ENCODE results near the gene IL1RAP. TPM values are rescaled to one million over a fixed set of nuclear protein-coding genes. Genes with fewer than 3 reads are reported as not detected.
A peak's percentile ranks its signal among the peaks of the same experiment; 100 is the strongest.

Gene IL1RAP
- total RNA-seq, 1 donor = 14.8 TPM

GRCh38 chr3:190499122-190499521, 14.8 kb upstream of the IL1RAP start:
- Histone ChIP-seq H4K20me1 (ENCODE audit: insufficient read depth, low read length) (no peaks in the 10 kb centered on the region), H3K9me3 (ENCODE audit: low read depth, low read length) (no peaks in the 10 kb centered on the region), H3K36me3 (ENCODE audit: insufficient read depth, low read length) (no peaks in the 10 kb centered on the region), H3K27ac (ENCODE audit: low read depth, low read length) (no peak overlapping the region), H3K4me3 (ENCODE audit: insufficient read depth, low read length) (no peak overlapping the region), H2AFZ (ENCODE audit: low read length) (peak overlapping the region; percentile 84), H3K4me1 (ENCODE audit: insufficient read depth, low read length) (peaks cover 20% of the 10 kb centered on the region), H3K4me2 (ENCODE audit: insufficient read depth, low read length) (no peak overlapping the region), H3K79me2 (ENCODE audit: insufficient read depth, low read length) (no peaks in the 10 kb centered on the region), H3K27me3 (ENCODE audit: insufficient read depth, low read length) (no peaks in the 10 kb centered on the region)
- no peak for TF ChIP-seq CTCF (IDR thresholded peaks at IDR 0.05; ENCODE audit: extremely low read depth, low read depth, low read length)
- DNase-seq (ENCODE audit: insufficient read length, low spot score, missing footprints) = no peak

GRCh38 chr3:190502946-190503345, 10.9 kb upstream of the IL1RAP start:
- H3K4me2 ChIP-seq (ENCODE audit: insufficient read depth, low read length) = no peak overlapping the region
- no peak for DNase-seq (ENCODE audit: insufficient read length, low spot score, missing footprints)
- no peaks in the 10 kb centered on the region for H3K27me3 ChIP-seq (ENCODE audit: insufficient read depth, low read length)
- no peaks in the 10 kb centered on the region for H3K36me3 ChIP-seq (ENCODE audit: insufficient read depth, low read length)
- no peak overlapping the region for H2AFZ ChIP-seq (ENCODE audit: low read length)
- no peaks in the 10 kb centered on the region for H3K9me3 ChIP-seq (ENCODE audit: low read depth, low read length)
- H3K4me3 ChIP-seq (ENCODE audit: insufficient read depth, low read length) = no peak overlapping the region
- H3K79me2 ChIP-seq (ENCODE audit: insufficient read depth, low read length) = no peaks in the 10 kb centered on the region
- no peaks in the 10 kb centered on the region for H4K20me1 ChIP-seq (ENCODE audit: insufficient read depth, low read length)
- no peaks in the 10 kb centered on the region for H3K4me1 ChIP-seq (ENCODE audit: insufficient read depth, low read length)
- H3K27ac ChIP-seq (ENCODE audit: low read depth, low read length) = no peak overlapping the region
- no peak for TF ChIP-seq CTCF (IDR thresholded peaks at IDR 0.05; ENCODE audit: extremely low read depth, low read depth, low read length)

- H3K4me2 ChIP-seq (ENCODE audit: insufficient read depth, low read length) = no peak overlapping the region
- H2AFZ ChIP-seq (ENCODE audit: low read length) = no peak overlapping the region
- no peak overlapping the region for H3K27ac ChIP-seq (ENCODE audit: low read depth, low read length)
- H3K79me2 ChIP-seq (ENCODE audit: insufficient read depth, low read length) = no peaks in the 10 kb centered on the region
- H3K36me3 ChIP-seq (ENCODE audit: insufficient read depth, low read length) = no peaks in the 10 kb centered on the region
- H4K20me1 ChIP-seq (ENCODE audit: insufficient read depth, low read length) = no peaks in the 10 kb centered on the region
- TF ChIP-seq CTCF (IDR thresholded peaks at IDR 0.05; ENCODE audit: extremely low read depth, low read depth, low read length) = no peak
- no peak for DNase-seq (ENCODE audit: insufficient read length, low spot score, missing footprints)
- no peaks in the 10 kb centered on the region for H3K4me1 ChIP-seq (ENCODE audit: insufficient read depth, low read length)
- H3K27me3 ChIP-seq (ENCODE audit: insufficient read depth, low read length) = no peaks in the 10 kb centered on the region
- H3K4me3 ChIP-seq (ENCODE audit: insufficient read depth, low read length) = no peak overlapping the region
- H3K9me3 ChIP-seq (ENCODE audit: low read depth, low read length) = no peaks in the 10 kb centered on the region
These were observed 9.3 kb upstream of the IL1RAP start for GRCh38 chr3:190504354-190505125.

GRCh38 chr3:190505381-190506003, 8.4 kb upstream of the IL1RAP start:
- no peaks in the 10 kb centered on the region for H3K79me2 ChIP-seq (ENCODE audit: insufficient read depth, low read length)
- H4K20me1 ChIP-seq (ENCODE audit: insufficient read depth, low read length) = no peaks in the 10 kb centered on the region
- H3K4me1 ChIP-seq (ENCODE audit: insufficient read depth, low read length) = no peaks in the 10 kb centered on the region
- H3K27me3 ChIP-seq (ENCODE audit: insufficient read depth, low read length) = no peaks in the 10 kb centered on the region
- no peak overlapping the region for H3K4me3 ChIP-seq (ENCODE audit: insufficient read depth, low read length)
- TF ChIP-seq CTCF (IDR thresholded peaks at IDR 0.05; ENCODE audit: extremely low read depth, low read depth, low read length) = no peak
- H3K9me3 ChIP-seq (ENCODE audit: low read depth, low read length) = no peaks in the 10 kb centered on the region
- no peak overlapping the region for H3K27ac ChIP-seq (ENCODE audit: low read depth, low read length)
- no peak overlapping the region for H2AFZ ChIP-seq (ENCODE audit: low read length)
- no peak overlapping the region for H3K4me2 ChIP-seq (ENCODE audit: insufficient read depth, low read length)
- H3K36me3 ChIP-seq (ENCODE audit: insufficient read depth, low read length) = no peaks in the 10 kb centered on the region
- no peak for DNase-seq (ENCODE audit: insufficient read length, low spot score, missing footprints)

Measured in osteoblast (primary cell).